Inflammatory macrophage (primary cell): Measurements from ENCODE around the gene NEK11.

ENCODE experiments used
- DNase-seq, 2 donors: peaks; one replicate each; pipeline ENCODE4 v3.0.0-alpha.2; 2020 to 2022

The NEK11 gene

GRCh38 chr3:131370935-131371687, 344.4 kb downstream of the NEK11 start:
- peak in 1 of 2 donors; percentile 14 for DNase-seq

- no peak for DNase-seq
Observed at GRCh38 chr3:131371688-131372066, 345.0 kb downstream of the NEK11 start.

GRCh38 chr3:131374741-131375140, 348.1 kb downstream of the NEK11 start:
- DNase-seq: no peak

- DNase-seq: peak in 1 of 2 donors; percentile 21
Observed at GRCh38 chr3:131380821-131381444, 354.3 kb downstream of the NEK11 start.

- peak; percentile 99 to 100 for DNase-seq
Observed at GRCh38 chr3:131381445-131382291, 355.0 kb downstream of the NEK11 start, which contains the start of gene NUDT16. NUDT16 (plus strand) TSS chr3:131381774; CDS start chr3:131381805, 31 bp downstream.

- DNase-seq: peak; percentile 91 to 94
Observed at GRCh38 chr3:131386429-131387165, 359.9 kb downstream of the NEK11 start.

GRCh38 chr3:131387796-131388489, 361.3 kb downstream of the NEK11 start:
- peak in 1 of 2 donors; percentile 35 for DNase-seq

- DNase-seq: no peak
Observed at GRCh38 chr3:131388490-131388799, 361.8 kb downstream of the NEK11 start.

GRCh38 chr3:131390331-131390730, 363.7 kb downstream of the NEK11 start:
- no peak for DNase-seq

GRCh38 chr3:131393051-131393450, 366.4 kb downstream of the NEK11 start:
- DNase-seq: no peak

GRCh38 chr3:131393868-131394267, 367.2 kb downstream of the NEK11 start:
- no peak for DNase-seq

- DNase-seq: no peak
Observed at GRCh38 chr3:131394400-131394799, 367.7 kb downstream of the NEK11 start.

- no peak for DNase-seq
Observed at GRCh38 chr3:131396170-131396569, 369.5 kb downstream of the NEK11 start.

- no peak for DNase-seq
Observed at GRCh38 chr3:131397889-131398288, 371.2 kb downstream of the NEK11 start.
